Motor neuron (in vitro differentiated cells): Measurements from ENCODE around the gene PCDHGA5. TPM values are rescaled to one million over a fixed set of nuclear protein-coding genes. Genes with fewer than 3 reads are reported as not detected.

ENCODE experiments used
- total RNA-seq, 8 experiments: library from RNA; unstranded; fragments of 300-600 nt; gene quantifications; 2 replicates each; pipeline versions ENCODE4 v1.2.3 to v1.2.4, GENCODE V29; 2022

The PCDHGA5 gene
- total RNA-seq, 8 experiments from 2014 or later, result 0.16 to 5.2 (median 0.50) TPM

Other genes with a start within 250 kb of the PCDHGA5 start
- gene PCDHB4, start 242.3 kb upstream of the PCDHGA5 start, total RNA-seq, result 1 to 10 TPM in 4 of 8 experiments, under 1 TPM in 4; 0.20 to 2.0 (median 1.2) TPM
- gene PCDHB5, start 229.0 kb upstream of the PCDHGA5 start, total RNA-seq, result 10 to 100 TPM in 3 of 8 experiments, 1 to 10 TPM in 1, under 1 TPM in 3, not detected in 1; 0.27 to 51.6 (median 8.5) TPM
- gene PCDHB6, start 214.1 kb upstream of the PCDHGA5 start, total RNA-seq, result 1 to 10 TPM in 4 of 8 experiments, under 1 TPM in 3, not detected in 1; 0.28 to 2.8 (median 2.3) TPM
- 1 to 10 TPM in 3 of 8 experiments, under 1 TPM in 5; 0.20 to 2.0 (median 0.50) TPM for gene PCDHB7, start 191.5 kb upstream of the PCDHGA5 start, total RNA-seq
- 1 to 10 TPM in 4 of 8 experiments, under 1 TPM in 4; 0.11 to 4.4 (median 1.8) TPM for gene PCDHB8, start 186.4 kb upstream of the PCDHGA5 start, total RNA-seq
- gene PCDHB16, start 181.8 kb upstream of the PCDHGA5 start, total RNA-seq, result 1 to 10 TPM in 5 of 8 experiments, under 1 TPM in 3; 0.25 to 3.4 (median 1.8) TPM
- gene PCDHB9, start 177.0 kb upstream of the PCDHGA5 start, total RNA-seq, result 10 to 100 TPM in 1 of 8 experiments, 1 to 10 TPM in 6, under 1 TPM in 1; 0.72 to 10.1 (median 2.3) TPM
- 10 to 100 TPM in 1 of 8 experiments, 1 to 10 TPM in 4, under 1 TPM in 3; 0.20 to 25.4 (median 5.5) TPM for gene PCDHB10, start 171.8 kb upstream of the PCDHGA5 start, total RNA-seq
- 1 to 10 TPM in 6 of 8 experiments, under 1 TPM in 2; 0.46 to 6.1 (median 3.4) TPM for gene PCDHB11, start 164.5 kb upstream of the PCDHGA5 start, total RNA-seq
- gene PCDHB12, start 155.4 kb upstream of the PCDHGA5 start, total RNA-seq, result 1 to 10 TPM in 5 of 8 experiments, under 1 TPM in 3; 0.31 to 8.9 (median 2.9) TPM
- 1 to 10 TPM in 7 of 8 experiments, under 1 TPM in 1; 0.25 to 6.7 (median 2.9) TPM for gene PCDHB13, start 150.2 kb upstream of the PCDHGA5 start, total RNA-seq
- 10 to 100 TPM in 1 of 8 experiments, 1 to 10 TPM in 7; 1.2 to 16.7 (median 6.5) TPM for gene PCDHB14, start 140.8 kb upstream of the PCDHGA5 start, total RNA-seq
- 1 to 10 TPM in 6 of 8 experiments, under 1 TPM in 2; 0.25 to 8.6 (median 3.5) TPM for gene PCDHB15, start 118.8 kb upstream of the PCDHGA5 start, total RNA-seq
- gene SLC25A2, start 60.1 kb upstream of the PCDHGA5 start, total RNA-seq, result 1 to 10 TPM in 1 of 8 experiments, under 1 TPM in 5, not detected in 2; 0.14 to 1.4 (median 0.54) TPM
- gene TAF7, start 43.4 kb upstream of the PCDHGA5 start, total RNA-seq, result 100 to 1,000 TPM in 2 of 8 experiments, 10 to 100 TPM in 6; 58.8 to 118 (median 71.3) TPM
- gene PCDHGA1, start 33.6 kb upstream of the PCDHGA5 start, total RNA-seq, result 1 to 10 TPM in 2 of 8 experiments, under 1 TPM in 6; 0.23 to 1.3 (median 0.79) TPM
- gene PCDHGA2, start 25.4 kb upstream of the PCDHGA5 start, total RNA-seq, result 1 to 10 TPM in 2 of 8 experiments, under 1 TPM in 6; 0.16 to 1.5 (median 0.34) TPM
- 10 to 100 TPM in 1 of 8 experiments, 1 to 10 TPM in 1, under 1 TPM in 6; 0.05 to 32.1 (median 0.65) TPM for gene PCDHGA3, start 20.3 kb upstream of the PCDHGA5 start, total RNA-seq
- 1 to 10 TPM in 3 of 8 experiments, under 1 TPM in 5; 0.33 to 4.4 (median 0.83) TPM for gene PCDHGB1, start 14.1 kb upstream of the PCDHGA5 start, total RNA-seq
- 1 to 10 TPM in 5 of 8 experiments, under 1 TPM in 3; 0.22 to 3.2 (median 1.4) TPM for gene PCDHGA4, start 9.1 kb upstream of the PCDHGA5 start, total RNA-seq
- gene PCDHGB2, start 4.2 kb upstream of the PCDHGA5 start, total RNA-seq, result 10 to 100 TPM in 1 of 8 experiments, 1 to 10 TPM in 2, under 1 TPM in 5; 0.41 to 10.7 (median 0.83) TPM
- gene PCDHGB3, start 6.1 kb downstream of the PCDHGA5 start, total RNA-seq, result 1 to 10 TPM in 3 of 8 experiments, under 1 TPM in 5; 0.22 to 6.5 (median 0.59) TPM
- gene PCDHGA6, start 9.7 kb downstream of the PCDHGA5 start, total RNA-seq, result 1 to 10 TPM in 4 of 8 experiments, under 1 TPM in 4; 0.11 to 6.9 (median 0.88) TPM
- gene PCDHGA7, start 18.6 kb downstream of the PCDHGA5 start, total RNA-seq, result 1 to 10 TPM in 2 of 8 experiments, under 1 TPM in 6; 0.16 to 5.8 (median 0.52) TPM
- 10 to 100 TPM in 1 of 8 experiments, 1 to 10 TPM in 5, under 1 TPM in 2; 0.22 to 92.9 (median 1.4) TPM for gene PCDHGB4, start 23.5 kb downstream of the PCDHGA5 start, total RNA-seq
- 1 to 10 TPM in 2 of 8 experiments, under 1 TPM in 6; 0.11 to 5.7 (median 0.57) TPM for gene PCDHGA8, start 28.5 kb downstream of the PCDHGA5 start, total RNA-seq
- 10 to 100 TPM in 1 of 8 experiments, 1 to 10 TPM in 3, under 1 TPM in 4; 0.05 to 11.4 (median 0.83) TPM for gene PCDHGB5, start 33.8 kb downstream of the PCDHGA5 start, total RNA-seq
- 1 to 10 TPM in 4 of 8 experiments, under 1 TPM in 4; 0.22 to 5.5 (median 1.3) TPM for gene PCDHGA9, start 38.6 kb downstream of the PCDHGA5 start, total RNA-seq
- gene PCDHGB6, start 43.9 kb downstream of the PCDHGA5 start, total RNA-seq, result 10 to 100 TPM in 5 of 8 experiments, 1 to 10 TPM in 3; 1.1 to 46.7 (median 31.5) TPM
- 1 to 10 TPM; 2.1 to 7.6 (median 4.4) TPM for gene PCDHGA10, start 48.8 kb downstream of the PCDHGA5 start, total RNA-seq
- gene PCDHGB7, start 53.5 kb downstream of the PCDHGA5 start, total RNA-seq, result 10 to 100 TPM in 2 of 8 experiments, 1 to 10 TPM in 6; 4.7 to 31.4 (median 9.2) TPM
- gene PCDHGA11, start 56.9 kb downstream of the PCDHGA5 start, total RNA-seq, result 1 to 10 TPM; 1.3 to 8.8 (median 3.8) TPM
- 10 to 100 TPM in 1 of 8 experiments, 1 to 10 TPM in 7; 1.0 to 16.1 (median 1.5) TPM for gene PCDHGA12, start 66.3 kb downstream of the PCDHGA5 start, total RNA-seq
- 10 to 100 TPM; 15.4 to 73.0 (median 26.0) TPM for gene PCDHGC3, start 111.8 kb downstream of the PCDHGA5 start, total RNA-seq
- gene PCDHGC4, start 120.9 kb downstream of the PCDHGA5 start, total RNA-seq, result 1 to 10 TPM in 5 of 8 experiments, under 1 TPM in 3; 0.46 to 6.7 (median 4.8) TPM
- gene PCDHGC5, start 124.9 kb downstream of the PCDHGA5 start, total RNA-seq, result 1 to 10 TPM in 4 of 8 experiments, under 1 TPM in 4; 0.31 to 4.1 (median 1.1) TPM